DND-41 (cell line): ENCODE results near the gene IRAG1.

Experiments
- CTCF ChIP-seq: IDR thresholded peaks from 2 replicates; pipeline ENCODE4 v1.5.1; 2012; ENCODE audit warnings: borderline replicate concordance, low read length, moderate library complexity, mild to moderate bottlenecking; ENCODE audit not compliant: poor library complexity, severe bottlenecking; ENCODE audit errors: extremely low read depth
- EZH2 ChIP-seq: IDR thresholded peaks from 3 replicates; pipeline ENCODE4 v1.6.1; 2012; ENCODE audit warnings: borderline replicate concordance, low read depth, mild to moderate bottlenecking, moderate library complexity, low read length, inconsistent platforms; ENCODE audit not compliant: severe bottlenecking

- TF ChIP-seq CTCF: no peak
- no peak for TF ChIP-seq EZH2
Measured at GRCh38 chr11:10727146-10727851, 33.7 kb upstream of the IRAG1 start.
